ENCODE data around the gene LY6G6D.

Gene LY6G6D

DNA sequence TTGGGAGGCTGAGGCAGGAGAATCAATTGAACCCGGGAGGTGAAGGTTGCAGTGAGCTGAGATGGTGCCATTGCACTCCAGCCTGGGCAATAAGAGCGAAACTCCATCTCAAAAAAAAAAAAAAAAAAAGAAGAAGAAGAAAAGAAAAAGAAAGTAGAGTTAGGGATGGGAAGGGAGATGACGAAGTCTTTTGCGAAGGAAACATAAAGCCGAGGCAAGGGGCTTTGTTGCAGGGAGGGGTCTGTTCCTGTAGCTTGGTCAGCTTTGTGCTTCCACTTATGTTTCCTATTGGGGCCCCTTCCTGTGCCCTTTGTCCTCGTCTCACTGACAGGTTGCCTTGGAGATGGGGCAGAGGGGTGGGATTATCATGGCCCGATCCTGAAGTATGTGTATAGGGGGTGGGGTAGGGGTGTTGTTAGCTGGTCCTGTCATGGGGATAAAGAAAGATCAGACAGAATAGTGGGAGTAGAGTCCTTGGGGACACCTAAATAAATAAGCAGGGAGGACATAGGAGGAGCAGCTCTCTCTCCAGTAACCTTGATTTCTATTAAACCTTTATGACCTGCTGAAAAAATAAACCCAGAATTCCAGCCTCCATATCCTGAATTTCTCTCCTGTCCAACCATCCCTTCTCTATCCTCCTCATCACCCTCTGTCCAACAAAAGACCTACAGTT, 22.3 kb downstream of the LY6G6D start:
- no peak for DNase-seq

DNA sequence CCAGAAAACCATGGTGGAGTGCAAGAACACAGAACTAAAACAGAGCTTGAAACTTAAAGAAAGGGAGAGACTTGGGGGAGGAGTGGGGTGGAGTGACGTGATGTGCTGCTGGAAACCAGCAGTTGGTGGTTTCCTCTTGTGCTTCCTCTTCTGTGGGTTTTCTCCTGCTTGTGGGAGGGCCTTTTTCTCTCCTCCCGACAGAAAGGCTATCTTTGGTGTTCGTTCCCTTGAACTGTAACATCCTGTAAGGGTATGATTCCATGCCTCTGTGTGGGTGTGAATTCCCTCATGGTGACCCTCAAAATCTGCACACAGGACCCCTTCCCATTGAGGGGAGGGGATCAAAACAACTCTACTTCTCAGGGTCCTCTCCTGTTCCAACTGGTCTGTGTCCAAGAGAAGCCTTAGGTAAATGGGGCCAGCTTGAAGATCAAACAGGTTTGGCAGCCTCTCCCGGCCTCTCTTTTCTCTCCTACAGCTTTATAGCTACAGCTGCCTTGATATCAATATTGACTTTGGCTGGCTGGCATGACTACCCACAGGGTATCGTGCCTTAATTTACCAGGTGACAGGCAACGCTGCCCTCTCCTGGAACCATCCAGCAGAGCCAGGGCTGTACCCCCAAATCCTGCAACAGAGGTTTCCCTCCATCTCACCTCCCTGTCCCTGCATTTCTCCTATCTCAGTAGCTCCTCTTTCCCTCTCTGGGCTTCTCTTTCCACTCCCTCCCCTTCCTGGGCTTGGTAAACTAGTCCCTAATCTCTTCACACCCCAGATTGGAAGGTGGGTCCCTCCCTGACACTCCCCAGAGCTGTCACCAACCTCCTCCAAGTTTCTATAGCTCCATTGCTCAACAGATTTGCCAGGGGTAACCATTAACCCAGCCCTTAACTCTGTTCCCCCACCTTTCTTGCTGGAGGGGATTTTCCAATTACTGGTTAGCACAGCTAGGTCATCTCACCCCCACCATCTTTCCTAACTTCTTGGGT, 23.1 kb downstream of the LY6G6D start:
- peak; percentile 13 to 34 for DNase-seq

DNA sequence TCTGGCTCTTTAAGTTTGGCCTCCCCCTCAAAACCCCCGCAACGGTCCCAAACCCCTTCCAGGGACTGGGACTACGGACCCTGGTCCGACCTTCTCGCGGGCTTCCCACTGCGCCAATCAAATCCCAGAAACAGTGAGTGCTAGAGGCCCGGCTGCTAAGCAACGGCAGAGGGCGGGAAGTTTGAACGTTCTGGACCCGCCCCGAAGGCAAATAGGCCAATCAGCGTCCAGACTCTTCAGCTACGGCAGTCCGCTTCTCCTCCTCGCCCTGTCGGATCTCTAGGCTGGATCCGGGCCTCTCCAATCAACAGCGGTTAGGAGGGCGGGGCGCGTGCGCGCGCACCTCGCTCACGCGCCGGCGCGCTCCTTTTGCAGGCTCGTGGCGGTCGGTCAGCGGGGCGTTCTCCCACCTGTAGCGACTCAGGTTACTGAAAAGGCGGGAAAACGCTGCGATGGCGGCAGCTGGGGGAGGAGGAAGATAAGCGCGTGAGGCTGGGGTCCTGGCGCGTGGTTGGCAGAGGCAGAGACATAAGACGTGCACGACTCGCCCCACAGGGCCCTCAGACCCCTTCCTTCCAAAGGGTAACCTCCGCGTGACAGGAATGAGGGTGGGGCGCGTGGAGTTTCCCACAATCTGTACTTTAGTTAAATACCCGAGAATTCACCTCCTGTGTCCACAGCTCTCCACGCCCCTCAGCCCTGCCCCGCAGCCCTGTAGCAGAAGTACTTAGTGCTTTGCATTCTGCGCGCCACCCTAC, 24.7 kb downstream of the LY6G6D start, which contains the start of gene MSH5:
Gene MSH5, plus strand, starts transcription at position 367 of the 758 bp plus-strand sequence. CDS start 462 bp downstream, outside the sequence.
- DNase-seq = peak; percentile 95 to 97

DNA sequence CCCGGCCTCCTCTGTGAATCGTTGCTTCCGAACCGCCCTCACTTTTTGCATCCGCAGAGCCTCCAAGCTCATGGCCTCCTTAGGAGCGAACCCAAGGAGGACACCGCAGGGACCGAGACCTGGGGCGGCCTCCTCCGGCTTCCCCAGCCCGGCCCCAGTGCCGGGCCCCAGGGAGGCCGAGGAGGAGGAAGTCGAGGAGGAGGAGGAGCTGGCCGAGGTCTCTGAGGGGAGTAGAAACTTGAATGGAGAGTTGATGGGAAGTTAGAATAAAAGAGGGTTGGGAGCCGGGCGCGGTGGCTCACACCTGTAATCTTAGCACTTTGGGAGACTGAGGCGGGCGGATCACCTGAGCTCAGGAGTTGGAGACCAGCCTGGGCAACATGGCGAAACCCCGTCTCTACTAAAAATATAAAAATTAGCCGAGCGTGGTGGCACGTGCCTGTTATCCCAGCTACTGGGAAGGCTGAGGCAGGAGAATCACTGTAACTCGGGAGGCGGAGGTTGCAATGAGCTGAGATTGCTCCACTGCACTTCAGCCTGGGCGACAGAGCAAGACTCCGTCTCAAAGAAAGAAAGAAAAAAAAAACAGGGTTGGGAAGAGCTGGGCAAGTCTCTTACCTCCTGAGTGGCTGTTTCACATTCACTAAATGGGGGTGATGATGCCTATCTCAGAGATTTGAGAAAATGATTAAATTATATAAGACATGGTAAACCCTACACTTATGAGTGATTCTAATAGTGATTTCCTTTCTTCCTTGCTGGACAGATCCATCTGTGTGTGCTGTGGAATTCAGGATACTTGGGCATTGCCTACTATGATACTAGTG, 25.5 kb downstream of the LY6G6D start:
- peak in 1 of 2 donors; percentile 32 for DNase-seq

DNA sequence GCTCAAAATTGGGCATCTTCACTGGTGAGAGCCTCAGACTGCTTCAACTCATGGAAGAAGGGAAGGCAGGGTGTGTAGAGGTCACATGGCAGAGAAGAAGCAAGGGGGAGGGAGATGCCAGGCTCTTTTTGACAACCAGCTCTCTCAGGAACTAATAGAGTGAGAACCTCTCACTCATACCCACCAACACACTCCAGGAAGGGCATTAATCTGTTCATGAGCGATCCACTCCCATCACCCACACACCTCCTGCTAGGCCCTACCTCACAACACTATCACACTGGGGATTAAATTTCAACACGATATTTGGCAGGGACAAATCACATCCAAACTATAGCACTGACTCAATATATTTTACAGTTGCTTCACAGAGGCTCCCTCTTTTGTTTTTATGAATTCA, 26.7 kb downstream of the LY6G6D start:
- DNase-seq = no peak

DNA sequence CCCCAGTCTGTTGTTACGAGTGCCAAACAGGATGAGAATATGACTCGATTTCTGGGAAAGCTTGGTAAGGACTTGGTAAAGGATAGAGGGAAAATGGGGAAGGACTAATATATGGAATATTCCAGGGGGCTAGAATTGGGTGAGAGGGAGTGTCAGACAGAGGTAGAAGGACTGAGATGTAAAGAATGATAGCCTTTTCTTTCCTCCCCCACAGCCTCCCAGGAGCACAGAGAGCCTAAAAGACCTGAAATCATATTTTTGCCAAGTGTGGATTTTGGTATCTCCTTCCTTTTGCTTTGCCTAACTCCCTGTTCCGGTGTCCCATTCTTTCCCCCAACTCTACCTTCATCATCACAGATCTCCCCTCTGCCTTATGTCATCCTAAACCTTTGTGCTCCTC, 27.7 kb downstream of the LY6G6D start:
- no peak for DNase-seq

DNA sequence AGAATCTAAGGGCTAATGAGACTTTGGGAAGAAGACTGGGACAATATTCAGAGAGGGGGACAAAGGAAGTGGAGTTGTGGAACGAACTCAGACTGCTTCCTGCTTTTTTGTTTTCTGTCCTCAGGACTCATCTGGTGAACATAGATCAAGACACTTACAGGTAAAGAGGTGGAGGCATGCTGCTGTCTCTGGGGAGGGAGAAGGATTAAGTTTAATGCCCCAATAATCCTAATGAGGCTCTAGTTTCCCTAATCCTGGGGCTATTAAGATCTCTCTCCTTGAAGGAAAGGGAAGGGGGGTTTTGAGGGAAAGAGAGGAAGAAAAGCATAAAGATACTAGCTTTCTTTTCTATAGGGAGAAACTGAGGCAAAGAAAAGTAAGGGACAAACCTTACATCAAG, 29.3 kb downstream of the LY6G6D start:
- DNase-seq = no peak

DNA sequence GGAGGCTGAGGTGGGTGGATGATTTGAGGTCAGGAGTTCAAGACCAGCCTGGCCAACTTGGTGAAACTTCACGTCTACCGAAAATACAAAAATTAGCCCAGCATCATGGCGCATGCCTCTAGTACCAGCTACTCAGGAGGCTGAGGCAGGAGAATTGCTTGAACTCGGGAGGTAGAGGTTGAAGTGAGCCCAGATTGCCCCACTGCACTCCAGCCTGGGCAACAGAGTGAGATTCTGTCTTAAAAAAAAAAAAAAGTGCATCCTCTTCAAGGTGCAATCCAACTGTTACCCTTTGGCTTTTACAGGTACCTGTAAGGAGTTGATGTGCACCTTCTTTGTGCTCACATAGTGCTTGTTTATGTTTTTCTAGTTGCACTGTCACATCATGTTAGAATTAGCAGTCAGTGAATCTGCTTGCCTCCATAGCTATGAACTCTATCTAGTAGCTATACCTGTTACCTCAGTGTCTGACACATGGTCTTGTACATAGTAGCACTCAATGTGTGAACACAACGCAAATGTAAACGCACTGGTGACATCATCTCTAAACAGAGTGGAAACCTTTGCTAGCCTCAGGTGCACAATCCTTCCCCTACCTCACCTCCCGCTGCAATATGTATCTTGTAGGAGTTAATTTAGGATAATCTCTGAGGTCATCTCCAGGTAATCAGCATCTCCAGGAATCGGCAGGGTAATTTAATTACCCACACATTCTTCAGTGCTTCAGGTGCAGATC, 34.3 kb downstream of the LY6G6D start:
- DNase-seq = no peak

DNA sequence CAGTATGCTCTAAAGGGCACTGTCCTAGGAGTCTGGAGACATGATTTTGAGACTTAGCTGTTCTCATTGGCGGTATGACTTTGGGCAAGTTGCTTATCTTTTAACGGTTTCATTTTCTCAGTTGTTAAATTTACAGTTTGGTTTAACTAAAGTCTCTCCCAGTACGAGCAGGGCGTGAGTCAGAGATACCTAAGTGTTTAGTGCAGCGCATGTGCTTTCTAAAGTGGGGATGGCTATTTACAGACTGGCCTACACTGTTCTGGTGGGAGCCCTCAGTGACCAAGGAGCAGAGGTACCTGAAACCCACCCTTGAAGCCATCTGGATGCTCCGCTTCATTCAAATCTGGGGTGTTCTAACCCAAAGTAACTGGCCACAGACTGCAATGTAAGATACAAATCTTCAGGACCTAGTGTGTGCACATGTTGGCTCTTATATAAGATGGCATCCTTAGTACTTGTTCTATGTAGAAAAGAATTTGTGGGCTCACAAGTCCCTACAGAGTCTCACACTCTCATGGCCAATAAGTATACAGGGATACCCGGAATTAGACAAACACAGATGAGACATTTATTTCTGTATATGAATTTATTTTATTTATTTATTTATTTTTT, 35.4 kb downstream of the LY6G6D start:
- no peak for DNase-seq

DNA sequence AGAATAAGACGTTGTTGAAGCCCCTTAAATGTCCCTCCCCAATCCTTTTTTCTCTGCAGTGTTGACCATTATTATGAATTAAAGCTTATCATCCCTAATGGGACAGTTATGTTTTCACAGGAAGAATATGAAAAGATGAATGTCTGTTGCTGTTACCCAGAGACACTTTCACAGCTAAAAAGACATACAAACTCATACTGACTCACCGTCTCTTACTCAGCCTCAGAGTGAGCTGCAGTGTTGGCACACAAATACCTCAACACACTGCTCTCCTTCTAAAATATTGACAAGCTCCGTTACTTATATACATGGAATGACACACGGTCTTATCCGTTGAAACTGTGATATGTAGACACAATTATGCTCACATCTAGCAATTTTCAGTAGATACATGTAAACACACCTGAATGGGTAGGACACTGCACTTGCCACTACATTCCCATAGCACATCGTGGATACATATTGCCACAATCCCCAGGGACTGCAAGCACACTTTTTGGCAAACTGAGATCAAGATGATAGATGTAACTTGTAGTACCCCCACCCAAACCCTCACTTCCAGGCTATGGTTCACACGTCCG, 37.7 kb downstream of the LY6G6D start:
- no peak for DNase-seq

DNA sequence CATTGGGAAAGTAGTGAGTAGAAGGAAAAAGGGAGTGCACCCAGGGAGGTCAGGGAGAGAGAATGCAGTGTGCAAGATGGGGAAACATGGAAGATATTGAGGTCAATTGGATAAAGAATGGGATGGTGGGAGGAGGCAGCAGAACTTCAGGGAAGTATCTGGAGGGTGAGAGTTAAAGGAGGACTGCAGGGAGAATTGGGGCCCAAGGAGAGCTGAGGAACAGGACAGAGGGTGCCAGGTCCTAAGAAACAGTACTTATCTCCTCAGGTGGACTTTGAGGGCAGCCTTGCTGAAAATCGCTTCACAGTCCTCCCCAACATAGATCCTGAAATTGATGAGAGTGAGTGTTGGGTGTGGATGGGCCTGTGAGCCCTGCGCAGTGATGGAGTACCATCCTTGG, 43.1 kb downstream of the LY6G6D start:
- no peak for DNase-seq

DNA sequence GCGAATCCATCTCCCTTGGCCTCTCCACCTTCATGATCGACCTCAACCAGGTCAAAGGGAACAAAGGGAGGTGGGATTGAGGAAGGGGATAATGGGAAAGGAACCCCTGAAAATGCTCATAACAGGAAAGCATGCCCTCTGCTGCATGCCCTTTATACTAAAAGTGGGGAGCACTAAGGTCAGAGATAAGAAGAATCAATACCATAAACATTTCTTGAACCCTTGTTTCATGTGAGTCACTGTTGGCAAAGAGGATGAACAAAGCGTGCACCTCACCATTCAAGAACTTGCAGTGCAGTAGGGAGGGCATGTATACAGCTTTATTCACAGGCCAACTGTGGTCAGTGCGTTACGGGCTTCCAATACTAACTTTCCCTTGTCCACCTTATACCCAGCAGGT, 45.6 kb downstream of the LY6G6D start:
- DNase-seq = no peak

DNA sequence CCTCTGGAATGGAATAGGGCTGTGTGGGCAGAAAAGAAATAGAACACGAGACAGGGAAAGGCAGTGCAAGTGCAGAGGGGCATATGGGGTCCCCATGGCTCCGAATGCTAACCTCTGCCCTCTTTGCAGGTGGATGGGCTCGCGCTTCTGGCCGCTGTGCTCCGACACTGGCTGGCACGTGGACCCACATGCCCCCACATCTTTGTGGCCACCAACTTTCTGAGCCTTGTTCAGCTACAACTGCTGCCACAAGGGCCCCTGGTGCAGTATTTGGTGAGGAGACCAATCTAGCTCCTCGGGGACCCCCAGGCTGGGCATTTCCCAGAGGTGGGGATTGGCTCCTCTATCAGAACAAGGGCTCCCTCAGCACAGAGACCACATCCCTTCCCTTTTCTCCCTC, 46.2 kb downstream of the LY6G6D start:
- DNase-seq = no peak

DNA sequence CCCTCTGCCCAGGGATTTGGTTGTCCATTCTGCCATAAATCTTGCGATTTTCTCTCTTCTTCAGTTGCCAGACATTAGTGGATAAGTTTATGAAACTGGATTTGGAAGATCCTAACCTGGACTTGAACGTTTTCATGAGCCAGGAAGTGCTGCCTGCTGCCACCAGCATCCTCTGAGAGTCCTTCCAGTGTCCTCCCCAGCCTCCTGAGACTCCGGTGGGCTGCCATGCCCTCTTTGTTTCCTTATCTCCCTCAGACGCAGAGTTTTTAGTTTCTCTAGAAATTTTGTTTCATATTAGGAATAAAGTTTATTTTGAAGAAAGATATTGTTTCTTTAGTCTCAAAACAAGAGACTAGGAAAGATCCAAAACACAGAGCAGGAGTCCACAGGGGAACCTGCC, 47.2 kb downstream of the LY6G6D start, which contains the start of gene SAPCD1:
Gene SAPCD1, plus strand, starts transcription at position 301 of the 400 bp plus-strand sequence. CDS start 399 bp downstream, outside the sequence.
- DNase-seq = no peak

DNA sequence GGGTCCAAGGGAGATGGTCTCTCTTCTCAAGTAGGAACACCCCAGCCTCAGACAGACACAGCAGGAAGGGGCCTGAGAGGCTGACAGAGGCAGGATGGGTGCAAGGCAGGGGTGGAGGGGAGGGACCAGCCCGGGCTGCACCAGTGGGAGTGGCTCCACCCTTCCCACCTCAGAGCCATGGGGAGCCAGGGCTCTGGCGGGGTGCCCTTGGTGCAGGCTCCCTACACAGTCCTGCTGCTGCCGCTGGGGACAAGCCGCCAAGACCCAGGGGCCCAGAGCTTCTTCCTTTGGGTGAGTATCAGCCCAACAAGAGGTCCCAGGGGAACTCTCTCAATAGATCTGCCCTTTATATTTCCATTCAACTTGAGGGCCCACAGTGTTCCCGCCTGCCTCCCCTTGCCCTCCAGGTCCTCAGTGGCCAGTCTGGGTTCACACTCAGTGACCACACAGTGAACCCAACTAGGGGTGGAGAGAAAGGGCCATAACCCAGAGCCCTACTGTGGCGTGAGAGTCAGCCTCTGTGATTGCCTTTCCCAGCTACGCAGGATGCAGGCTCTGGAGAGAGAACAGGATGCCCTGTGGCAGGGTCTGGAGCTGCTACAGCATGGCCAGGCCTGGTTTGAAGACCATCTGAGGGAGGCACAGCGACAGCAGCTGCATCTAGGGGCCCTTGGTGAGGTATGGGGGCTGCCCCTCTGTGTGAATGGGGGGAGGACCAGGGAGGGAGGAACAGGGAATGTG, 47.9 kb downstream of the LY6G6D start:
- no peak for DNase-seq

DNA sequence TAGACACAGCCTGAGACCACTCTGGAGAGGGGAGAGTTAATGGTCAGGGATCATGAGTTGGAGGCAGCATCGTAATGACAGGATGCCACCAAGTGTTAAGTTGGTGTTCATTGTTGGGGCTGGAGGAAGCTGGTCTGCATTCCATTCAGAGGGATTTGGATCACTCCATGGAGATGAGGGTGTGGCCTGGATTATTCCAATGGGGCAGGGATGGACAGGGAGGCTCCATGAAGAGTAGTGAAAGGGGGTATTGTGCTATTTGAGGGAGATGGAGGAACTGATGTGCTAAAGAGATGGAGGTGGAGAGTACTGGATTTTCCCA, 48.4 kb downstream of the LY6G6D start:
- no peak for DNase-seq

DNA sequence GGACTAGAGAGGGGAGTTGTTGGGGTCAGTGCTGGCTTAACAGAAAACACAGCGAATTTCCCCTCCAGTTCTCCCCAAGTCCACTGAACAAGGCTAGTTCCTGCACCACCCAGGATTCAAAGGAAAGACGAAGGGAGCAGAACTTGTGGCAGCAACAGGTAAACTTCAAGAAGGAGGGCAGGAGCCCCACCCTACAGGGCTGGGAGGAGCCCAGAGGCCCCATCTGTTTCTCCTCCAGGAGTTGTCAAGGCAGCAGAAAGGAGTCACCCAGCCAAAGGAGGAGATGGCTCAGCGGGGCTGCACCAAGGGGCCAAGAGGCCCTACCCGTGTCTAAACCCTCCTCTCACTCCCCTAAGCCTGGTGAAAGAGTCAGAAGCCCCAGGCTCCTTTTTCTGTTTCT, 49.0 kb downstream of the LY6G6D start:
- no peak for DNase-seq

DNA sequence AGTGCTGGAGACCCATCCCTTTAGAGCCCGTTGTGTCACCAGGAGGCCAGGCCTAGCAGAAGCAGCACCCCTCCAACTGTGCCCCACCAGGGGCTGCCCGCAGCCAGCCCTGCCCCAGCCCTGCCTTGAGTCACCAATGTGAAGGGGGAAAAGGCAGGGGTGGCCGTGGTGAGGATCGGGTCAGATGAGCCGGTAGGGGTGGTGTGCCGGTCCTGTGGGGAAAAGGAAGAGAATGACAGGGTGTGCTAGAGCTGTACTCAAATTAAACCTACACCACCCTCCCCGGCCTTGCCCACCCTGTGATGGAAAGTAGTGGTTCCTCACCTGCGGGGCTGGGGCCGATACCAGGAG, 50.4 kb downstream of the LY6G6D start:
- no peak for DNase-seq

DNA sequence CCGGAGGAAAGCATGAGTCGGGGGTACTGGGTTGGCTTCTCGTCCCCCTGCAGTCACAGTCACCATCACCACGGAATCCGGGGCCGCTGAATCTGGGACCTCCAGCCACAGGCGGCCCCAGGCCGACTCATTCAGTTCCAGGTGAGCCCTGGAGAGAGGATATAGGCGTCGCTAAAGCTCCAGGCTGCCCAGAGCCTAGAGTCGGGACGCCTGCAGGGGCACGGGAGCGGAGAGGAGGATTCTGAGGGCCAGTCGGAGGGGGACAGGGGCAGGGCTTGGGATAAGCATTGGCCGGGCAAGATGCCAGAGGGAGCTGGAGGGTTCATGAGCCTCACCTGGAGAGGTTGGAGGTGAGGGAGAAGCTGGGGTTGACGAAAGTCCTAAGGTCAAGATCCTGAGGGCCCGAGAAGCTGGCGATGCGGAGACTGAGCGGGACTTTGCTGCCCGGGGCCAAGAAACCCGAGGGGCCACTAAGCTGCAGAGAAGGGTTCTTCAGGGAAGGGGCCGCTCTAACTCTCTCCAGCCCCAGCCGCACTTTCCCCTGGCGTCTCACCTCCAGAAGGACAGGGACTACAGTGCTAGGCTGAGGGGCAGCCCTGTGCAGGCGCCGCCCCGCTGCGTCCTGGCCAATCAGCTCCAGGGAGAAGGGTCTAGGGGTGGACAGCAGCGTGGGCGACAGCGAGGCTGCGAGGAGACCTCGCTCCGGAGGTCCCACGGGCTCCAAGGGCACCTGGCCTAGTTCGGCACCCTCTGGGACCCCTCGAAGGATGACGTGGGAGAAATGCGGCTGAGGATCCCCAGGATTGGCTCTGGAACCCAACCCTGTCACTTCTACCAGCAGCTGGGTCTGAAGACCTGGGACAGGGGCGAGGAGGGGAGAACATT, 51.0 kb downstream of the LY6G6D start:
- no peak for DNase-seq
